ENCODE data around the gene HMX1. TPM values are rescaled to one million over a fixed set of nuclear protein-coding genes. Genes with fewer than 3 reads are reported as not detected.
A peak's percentile ranks its signal among the peaks of the same experiment; 100 is the strongest.

Gene HMX1
- total RNA-seq: not detected

- Histone ChIP-seq H3K4me1 (no peaks in the 10 kb centered on the region), H3K36me3 (no peaks in the 10 kb centered on the region), H3K9me3 (no peaks in the 10 kb centered on the region), H3K4me3 (peak within 1 kb of the TSS in 1 of 2 donors; percentile 49), H3K27ac (no peak within 1 kb of the TSS), H3K27me3 (peaks cover 14% of the 10 kb centered on the region)
- intact Hi-C loops (cut with DNase I): no loop called here
- TF ChIP-seq CTCF (IDR thresholded peaks at IDR 0.05): no peak
- no peak for DNase-seq (ENCODE audit: low spot score in 2 of 2)
These were observed at the start of gene HMX1 for GRCh38 chr4:8871417-8872401. HMX1 (minus strand) TSS chr4:8871839; CDS start chr4:8871614, 225 bp downstream.

- TF ChIP-seq CTCF (IDR thresholded peaks at IDR 0.05): no peak
- no peaks in the 10 kb centered on the region for H3K36me3 ChIP-seq
- peak in 1 of 2 donors; percentile 44 for DNase-seq (ENCODE audit: low spot score in 2 of 2)
- no peak overlapping the region for H3K4me3 ChIP-seq
- no peaks in the 10 kb centered on the region for H3K27me3 ChIP-seq
- H3K9me3 ChIP-seq: peaks cover 0 to 10% of the 10 kb centered on the region in 2 donors
- intact Hi-C loops (cut with DNase I): no loop called here
- no peak overlapping the region for H3K27ac ChIP-seq
- H3K4me1 ChIP-seq: no peaks in the 10 kb centered on the region
These were observed 49.3 kb upstream of the HMX1 start for GRCh38 chr4:8920969-8921368.

GRCh38 chr4:8920289-8920965 lies 48.8 kb upstream of the HMX1 start:
- TF ChIP-seq CTCF (IDR thresholded peaks at IDR 0.05): no peak
- Histone ChIP-seq H3K9me3 (peaks cover 0 to 10% of the 10 kb centered on the region in 2 donors), H3K4me3 (no peak overlapping the region), H3K27ac (no peak overlapping the region), H3K27me3 (no peaks in the 10 kb centered on the region), H3K4me1 (no peaks in the 10 kb centered on the region), H3K36me3 (no peaks in the 10 kb centered on the region)
- intact Hi-C loops (cut with DNase I): no loop called here
- peak in 1 of 2 donors; percentile 58 for DNase-seq (ENCODE audit: low spot score in 2 of 2)

GRCh38 chr4:8919651-8920288 lies 48.1 kb upstream of the HMX1 start:
- H3K27me3 ChIP-seq: no peaks in the 10 kb centered on the region
- intact Hi-C loops (cut with DNase I): loop anchor here (10.0 kb wide), 1 partner anchor 315 kb away; no protein-coding TSS in a partner anchor
- no peak overlapping the region for H3K4me3 ChIP-seq
- no peak overlapping the region for H3K27ac ChIP-seq
- no peak for TF ChIP-seq CTCF (IDR thresholded peaks at IDR 0.05)
- DNase-seq (ENCODE audit: low spot score in 2 of 2): peak in 1 of 2 donors; percentile 44
- peaks cover 0 to 10% of the 10 kb centered on the region in 2 donors for H3K9me3 ChIP-seq
- no peaks in the 10 kb centered on the region for H3K36me3 ChIP-seq
- no peaks in the 10 kb centered on the region for H3K4me1 ChIP-seq

Measured in ascending aorta (tissue), 2 donors.